Right atrium auricular region (tissue), 2 donors: Measurements from ENCODE around the gene SEC22A. TPM values are rescaled to one million over a fixed set of nuclear protein-coding genes. Genes with fewer than 3 reads are reported as not detected.

Source experiments
- DNase-seq: peaks from one replicate; pipeline ENCODE4 v3.0.0-alpha.2; 2019; ENCODE audit warnings: low spot score
- H3K27ac ChIP-seq, 2 donors: fragments of 200-600 bp; sonication (generic); 1 replicate in 1 of 2; 2 replicates in 1 of 2; pipeline ENCODE4 v1.5.1; 2016 to 2019
- H3K27me3 ChIP-seq, 2 donors: fragments of 200-600 bp; sonication (generic); one replicate each; pipeline versions ENCODE4 v1.5.1 to v1.6.0; 2017 to 2019
- H3K36me3 ChIP-seq: fragments of 200-600 bp; sonication (generic); one replicate; pipeline ENCODE4 v1.5.1; 2016
- H3K4me1 ChIP-seq, 2 donors: fragments of 200-600 bp; sonication (generic); one replicate each; pipeline versions ENCODE4 v1.5.1 to v1.6.0; 2017 to 2019
- H3K4me3 ChIP-seq, 2 donors: fragments of 200-600 bp; sonication (generic); 1 replicate in 1 of 2; 2 replicates in 1 of 2; pipeline ENCODE4 v1.5.1; 2017 to 2019; ENCODE audit warnings: mild to moderate bottlenecking in 1 of 2, moderate library complexity in 1 of 2
- H3K9me3 ChIP-seq, 2 donors: fragments of 200-600 bp; sonication (generic); one replicate each; pipeline ENCODE4 v1.5.1; 2019
- total RNA-seq, 2 donors: library from RNA; depleted of rRNA; stranded (reverse); fragments of >200 nt; gene quantifications; one replicate each; pipeline ENCODE4 v1.1.0, GENCODE V29; 2016
- TF ChIP-seq, protein P1 (sequence below), 2 donors: fragments of 200-600 bp; sonication (generic); IDR thresholded peaks; one replicate each; pipeline ENCODE4 v1.5.1; 2019; ENCODE audit warnings: antibody characterized with exemption in 2 of 2

Gene SEC22A
- total RNA-seq, 2 donors from 2014 or later, result 13.7 to 24.2 TPM

DNA sequence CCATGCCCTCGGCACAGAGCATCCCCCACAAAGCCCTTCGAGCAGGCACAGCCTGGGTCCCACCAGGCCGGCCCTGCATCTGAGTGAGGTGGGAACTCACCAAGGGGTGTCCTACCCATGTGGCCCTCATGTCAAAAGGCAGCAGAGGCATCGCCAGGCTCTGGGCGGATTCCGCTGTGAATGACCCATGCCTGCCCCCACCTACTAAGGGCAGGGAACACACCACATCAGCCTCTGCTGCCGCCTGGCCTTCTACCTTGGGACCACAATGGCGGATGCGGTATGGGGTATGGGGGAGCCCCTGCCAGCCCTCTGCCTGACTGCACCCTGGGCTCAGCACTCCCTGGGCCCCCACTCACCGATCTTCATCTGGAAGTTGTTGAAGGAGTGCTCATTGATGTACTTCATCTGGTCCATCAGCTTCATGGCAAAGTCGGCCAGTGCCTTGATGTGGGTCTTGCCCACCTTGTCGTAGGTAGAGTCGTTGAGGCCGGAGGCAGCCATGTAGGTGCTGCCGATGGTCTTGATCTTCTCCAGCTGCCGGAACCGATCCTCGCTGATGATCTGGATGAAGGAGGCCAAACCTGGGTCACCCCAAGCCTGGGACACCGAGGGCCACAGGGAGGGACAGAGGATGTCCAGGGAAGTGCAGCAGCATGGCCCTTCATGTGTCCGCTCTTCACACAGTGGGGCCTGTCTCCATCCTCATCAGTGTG, 87.8 kb downstream of the SEC22A start:
- no peak overlapping the region for H3K4me3 ChIP-seq
- TF ChIP-seq, protein P1, sequence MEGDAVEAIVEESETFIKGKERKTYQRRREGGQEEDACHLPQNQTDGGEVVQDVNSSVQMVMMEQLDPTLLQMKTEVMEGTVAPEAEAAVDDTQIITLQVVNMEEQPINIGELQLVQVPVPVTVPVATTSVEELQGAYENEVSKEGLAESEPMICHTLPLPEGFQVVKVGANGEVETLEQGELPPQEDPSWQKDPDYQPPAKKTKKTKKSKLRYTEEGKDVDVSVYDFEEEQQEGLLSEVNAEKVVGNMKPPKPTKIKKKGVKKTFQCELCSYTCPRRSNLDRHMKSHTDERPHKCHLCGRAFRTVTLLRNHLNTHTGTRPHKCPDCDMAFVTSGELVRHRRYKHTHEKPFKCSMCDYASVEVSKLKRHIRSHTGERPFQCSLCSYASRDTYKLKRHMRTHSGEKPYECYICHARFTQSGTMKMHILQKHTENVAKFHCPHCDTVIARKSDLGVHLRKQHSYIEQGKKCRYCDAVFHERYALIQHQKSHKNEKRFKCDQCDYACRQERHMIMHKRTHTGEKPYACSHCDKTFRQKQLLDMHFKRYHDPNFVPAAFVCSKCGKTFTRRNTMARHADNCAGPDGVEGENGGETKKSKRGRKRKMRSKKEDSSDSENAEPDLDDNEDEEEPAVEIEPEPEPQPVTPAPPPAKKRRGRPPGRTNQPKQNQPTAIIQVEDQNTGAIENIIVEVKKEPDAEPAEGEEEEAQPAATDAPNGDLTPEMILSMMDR (IDR thresholded peaks at IDR 0.05), result no peak
- H3K27me3 ChIP-seq, result no peaks in the 10 kb centered on the region
- DNase-seq, result peak; percentile 50
- H3K27ac ChIP-seq, result no peak overlapping the region
- peaks cover 0 to 6% of the 10 kb centered on the region in 2 donors for H3K4me1 ChIP-seq
- H3K36me3 ChIP-seq, result peaks cover 63% of the 10 kb centered on the region
- H3K9me3 ChIP-seq, result no peaks in the 10 kb centered on the region

DNA sequence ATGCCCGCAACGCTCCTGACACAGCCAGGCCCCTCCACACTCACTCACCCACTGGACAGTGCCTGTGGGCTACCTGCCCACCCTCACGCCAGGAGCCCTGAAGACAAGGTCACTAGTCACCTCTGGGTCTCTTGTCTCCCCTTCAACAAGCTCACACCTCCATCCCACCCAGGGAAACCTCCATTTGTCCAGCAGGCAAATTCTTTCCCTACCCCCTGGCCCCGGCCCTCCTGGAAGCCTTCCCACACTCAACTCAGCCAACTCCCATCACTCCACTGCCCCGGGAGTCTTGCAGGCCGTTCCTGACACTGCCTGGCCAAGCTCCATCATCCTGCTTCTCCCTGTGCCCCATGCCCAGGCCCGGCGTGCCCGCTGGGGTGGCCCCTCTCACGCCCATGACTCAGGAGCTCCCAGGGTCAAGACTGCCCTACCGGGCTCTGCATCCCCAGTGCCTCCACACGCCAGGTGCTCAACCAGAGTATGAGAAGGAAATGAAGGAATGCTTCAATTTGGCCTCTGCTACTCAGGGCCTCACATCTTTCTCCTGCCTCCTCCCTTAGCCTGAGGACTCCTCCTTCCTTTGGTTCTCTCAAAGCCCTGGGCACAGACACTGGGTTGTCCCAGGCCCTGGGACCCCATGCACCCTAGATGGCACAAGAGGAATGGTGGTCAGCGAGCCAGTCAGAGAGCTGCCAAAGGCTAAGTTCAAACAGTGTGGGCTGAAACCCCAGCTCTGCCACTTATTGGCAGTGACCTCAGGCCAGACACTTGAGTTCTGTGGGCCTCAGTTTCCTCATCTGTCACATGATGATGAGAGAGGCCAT, 88.6 kb downstream of the SEC22A start:
- Histone ChIP-seq H3K36me3 (peaks cover 56% of the 10 kb centered on the region), H3K27ac (no peak overlapping the region), H3K4me1 (peaks cover 0 to 5% of the 10 kb centered on the region in 2 donors), H3K27me3 (no peaks in the 10 kb centered on the region), H3K9me3 (no peaks in the 10 kb centered on the region), H3K4me3 (no peak overlapping the region)
- TF ChIP-seq, protein P1 (IDR thresholded peaks at IDR 0.05), result no peak
- peak; percentile 50 for DNase-seq

DNA sequence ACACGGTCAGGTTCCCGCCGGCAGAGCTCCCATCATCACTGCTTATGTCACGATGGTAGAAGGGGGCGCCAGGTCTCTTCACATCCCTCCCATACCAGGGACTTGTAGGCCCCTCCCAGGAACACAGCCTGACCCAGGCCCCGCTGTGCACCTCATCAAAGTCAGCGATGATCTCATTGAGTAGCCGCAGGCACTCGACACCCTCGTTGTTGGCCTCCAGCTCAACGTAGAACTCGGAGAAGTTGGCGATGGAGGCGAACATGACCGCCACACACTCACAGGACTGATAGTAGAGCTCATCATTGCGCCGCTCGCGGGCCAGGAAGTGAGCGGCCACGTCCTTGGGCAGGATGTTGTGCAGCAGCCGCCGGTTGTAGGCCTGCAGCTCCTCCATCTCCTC, 89.2 kb downstream of the SEC22A start:
- TF ChIP-seq, protein P1 (IDR thresholded peaks at IDR 0.05), result no peak
- Histone ChIP-seq H3K27ac (no peak overlapping the region), H3K4me3 (no peak overlapping the region), H3K36me3 (peaks cover 49% of the 10 kb centered on the region), H3K9me3 (no peaks in the 10 kb centered on the region), H3K4me1 (no peaks in the 10 kb centered on the region), H3K27me3 (no peaks in the 10 kb centered on the region)
- DNase-seq, result no peak

DNA sequence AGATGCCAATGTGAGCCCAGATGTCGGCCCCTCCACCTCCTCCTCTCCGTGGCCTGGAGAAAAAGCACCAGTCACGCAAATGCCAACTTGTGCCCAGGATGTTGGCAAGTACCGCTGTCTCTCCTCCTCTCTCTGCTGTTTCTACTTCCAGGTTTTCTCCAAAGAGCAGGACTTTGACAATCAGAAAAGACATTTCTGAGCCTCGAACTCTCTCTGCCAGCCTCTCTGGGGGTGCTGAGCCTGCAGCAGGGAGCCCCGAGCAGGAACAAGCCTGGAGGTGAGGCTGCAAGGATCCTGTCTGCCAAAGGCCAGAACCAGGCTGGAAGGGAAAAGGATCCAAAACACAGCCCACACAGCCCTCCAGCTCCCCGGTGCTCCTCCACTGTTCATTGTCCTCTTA, 89.7 kb downstream of the SEC22A start:
- peaks cover 47% of the 10 kb centered on the region for H3K36me3 ChIP-seq
- no peak for DNase-seq

DNA sequence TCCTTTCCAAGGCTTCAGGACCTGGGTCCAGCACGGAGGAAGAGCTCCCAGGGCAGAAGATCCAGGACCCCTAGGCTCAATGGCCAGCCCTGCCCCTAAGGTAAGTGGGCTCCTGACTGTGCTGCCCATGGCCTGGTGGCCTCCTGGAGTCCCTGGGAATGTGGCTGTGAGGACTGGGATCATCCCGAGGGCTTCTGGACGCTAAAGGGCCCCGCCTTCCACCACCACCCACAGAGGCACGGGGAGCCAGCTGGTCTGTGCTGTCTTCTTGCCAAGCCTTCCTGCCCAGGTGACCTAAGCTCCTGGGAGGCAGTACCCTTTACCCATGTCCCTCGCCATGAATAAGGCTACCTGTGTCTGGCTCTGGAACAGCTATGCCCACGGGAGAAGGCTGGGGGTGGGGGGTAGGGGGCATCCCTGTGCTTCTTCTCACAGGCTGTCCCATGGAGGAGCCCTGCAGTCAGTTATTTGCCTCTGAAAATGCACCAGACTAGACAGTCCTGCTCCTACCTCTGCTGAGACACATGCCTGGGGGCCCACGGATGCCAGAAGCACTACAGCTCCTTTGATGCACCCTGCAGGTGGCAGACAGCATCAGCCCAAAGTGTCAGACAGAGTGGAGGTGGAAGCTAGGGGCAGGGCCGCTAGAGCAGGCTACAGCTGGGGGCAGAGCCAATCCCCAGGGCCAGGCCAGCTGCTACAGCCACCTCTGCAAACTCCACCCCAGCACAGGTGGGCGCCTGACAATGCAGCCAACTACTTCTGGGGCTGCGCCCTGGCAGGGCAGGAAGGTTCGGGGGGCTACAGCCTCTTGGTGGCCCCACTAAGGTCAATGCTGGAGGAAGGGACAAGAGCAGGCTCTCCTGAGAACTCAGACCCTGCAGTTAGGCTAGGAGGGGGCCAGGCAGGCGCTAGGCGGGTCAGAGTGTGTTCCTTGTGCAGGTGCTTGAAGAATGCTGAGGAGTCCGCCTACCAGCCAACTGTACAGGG, 90.9 kb downstream of the SEC22A start:
- Histone ChIP-seq H3K36me3 (peaks cover 44% of the 10 kb centered on the region), H3K4me1 (no peaks in the 10 kb centered on the region), H3K9me3 (no peaks in the 10 kb centered on the region), H3K4me3 (no peak overlapping the region), H3K27ac (no peak overlapping the region), H3K27me3 (no peaks in the 10 kb centered on the region)
- TF ChIP-seq, protein P1 (IDR thresholded peaks at IDR 0.05), result no peak
- no peak for DNase-seq

More for the DNA sequence above, 89.7 kb downstream of the SEC22A start:
- H3K4me3 ChIP-seq, result no peak overlapping the region
- TF ChIP-seq, protein P1 (IDR thresholded peaks at IDR 0.05), result no peak
- no peaks in the 10 kb centered on the region for H3K4me1 ChIP-seq
- H3K27ac ChIP-seq, result no peak overlapping the region
- no peaks in the 10 kb centered on the region for H3K9me3 ChIP-seq
- H3K27me3 ChIP-seq, result no peaks in the 10 kb centered on the region
